Activated CD4-positive, CD25-positive, alpha-beta regulatory T cell treated with anti-CD3 and anti-CD28 coated beads, Interleukin-2, amount 50 U/mL, for 16 hours (primary cell): ENCODE results near the gene SLC38A10.
"Not testable (repeated sequence)": the region's sequence is repeated elsewhere in the genome, so short reads cannot be mapped to it uniquely, and the experiment has no call there.

Source experiments
- DNase-seq: peaks from one replicate; pipeline ENCODE4 v3.0.0-alpha.2; 2020; ENCODE audit warnings: low read depth, low spot score

The SLC38A10 gene

GRCh38 chr17:81230043-81230820, 64.9 kb downstream of the SLC38A10 start:
- no peak for DNase-seq

GRCh38 chr17:81229666-81229920, 65.5 kb downstream of the SLC38A10 start:
- no peak for DNase-seq

GRCh38 chr17:81228834-81229665, 66.1 kb downstream of the SLC38A10 start:
- DNase-seq = no peak

- DNase-seq = no peak
Measured at GRCh38 chr17:81228420-81228819, 66.7 kb downstream of the SLC38A10 start.

- not testable (repeated sequence) for DNase-seq
Measured at GRCh38 chr17:81227630-81228029, 67.5 kb downstream of the SLC38A10 start.

GRCh38 chr17:81223762-81224130, 71.4 kb downstream of the SLC38A10 start:
- DNase-seq = no peak

- DNase-seq = peak; percentile 97
Measured at GRCh38 chr17:81222906-81223761, 72.0 kb downstream of the SLC38A10 start, which contains the start of gene CEP131. CEP131 (minus strand) TSS chr17:81222965; CDS start chr17:81220056, 2,909 bp downstream.

- no peak for DNase-seq
Measured at GRCh38 chr17:81222620-81222905, 72.5 kb downstream of the SLC38A10 start.

- DNase-seq = no peak
Measured at GRCh38 chr17:81221842-81222619, 73.1 kb downstream of the SLC38A10 start.

GRCh38 chr17:81221371-81221841, 73.7 kb downstream of the SLC38A10 start:
- DNase-seq = no peak

GRCh38 chr17:81219476-81220180, 75.5 kb downstream of the SLC38A10 start:
- DNase-seq = no peak

GRCh38 chr17:81218991-81219390, 76.1 kb downstream of the SLC38A10 start:
- DNase-seq = no peak

GRCh38 chr17:81218459-81218858, 76.6 kb downstream of the SLC38A10 start:
- DNase-seq = no peak

- DNase-seq = no peak
Measured at GRCh38 chr17:81217491-81217890, 77.6 kb downstream of the SLC38A10 start.

GRCh38 chr17:81213978-81214377, 81.1 kb downstream of the SLC38A10 start:
- no peak for DNase-seq

GRCh38 chr17:81212365-81212764, 82.7 kb downstream of the SLC38A10 start:
- no peak for DNase-seq

GRCh38 chr17:81210868-81211267, 84.2 kb downstream of the SLC38A10 start:
- DNase-seq = no peak

GRCh38 chr17:81210466-81210865, 84.6 kb downstream of the SLC38A10 start:
- DNase-seq = no peak

- DNase-seq = no peak
Measured at GRCh38 chr17:81209141-81209540, 86.0 kb downstream of the SLC38A10 start.

- no peak for DNase-seq
Measured at GRCh38 chr17:81208651-81209050, 86.5 kb downstream of the SLC38A10 start.
